Large intestine (tissue), 12 donors: ENCODE measurements around the gene KCNJ2. TPM values are rescaled to one million over a fixed set of nuclear protein-coding genes. Genes with fewer than 3 reads are reported as not detected.

ENCODE experiments used
- DNase-seq, 2 donors: peaks; one replicate each; pipeline versions ENCODE4 v3.0.0 to v3.0.0-alpha.2; 2013
- H3K27ac ChIP-seq: one replicate; pipeline ENCODE4 v1.5.1; 2013; ENCODE audit warnings: low read length
- H3K27me3 ChIP-seq: 2 replicates; pipeline ENCODE4 v1.6.1; 2013; ENCODE audit warnings: low read length; ENCODE audit not compliant: control insufficient read depth, insufficient read depth
- H3K36me3 ChIP-seq: 2 replicates; pipeline ENCODE4 v1.6.1; 2013; ENCODE audit warnings: low read length; ENCODE audit not compliant: control insufficient read depth, insufficient read depth
- H3K4me1 ChIP-seq: one replicate; pipeline ENCODE4 v1.6.1; 2013; ENCODE audit warnings: low read length; ENCODE audit not compliant: control insufficient read depth, insufficient read depth
- H3K4me3 ChIP-seq: one replicate; pipeline ENCODE4 v1.5.1; 2013; ENCODE audit warnings: low read length
- H3K9me3 ChIP-seq: one replicate; pipeline ENCODE4 v1.6.1; 2013; ENCODE audit warnings: mild to moderate bottlenecking, low read depth, low read length, moderate library complexity; ENCODE audit not compliant: control insufficient read depth
- WGBS: methylation state at CpG from one replicate; pipeline ENCODE4 v1.1.5; 2013; ENCODE audit warnings: low lambda C conversion rate; ENCODE audit not compliant: insufficient coverage; 5-methylcytosine and 5-hydroxymethylcytosine counted together
- long read RNA-seq, 11 donors: transcript quantifications; one replicate each; lab custom pipeline, GENCODE V29; 2026
- polyA plus RNA-seq: library from polyadenylated mRNA; unstranded; fragments of 120-200 nt; gene quantifications from one replicate; pipeline ENCODE4 v1.2.1, GENCODE V29; 2013

KCNJ2 gene
- polyA plus RNA-seq = 1.4 TPM
- long read RNA-seq, donor 1 = 0 reads
- long read RNA-seq, donor 2 = 0 reads
- long read RNA-seq, donor 3 = 0 reads
- long read RNA-seq, donor 4 = 0 reads
- long read RNA-seq, donor 5 = 0 reads
- long read RNA-seq, donor 6, full-length matches to known transcripts = 1 of 1 reads
- long read RNA-seq, donor 6, partial matches to known transcripts = 0 of 1 reads
- long read RNA-seq, donor 6, other reads (novel, unspliced or antisense) = 0 of 1 reads
- long read RNA-seq, donor 7, partial matches to known transcripts = 0 of 1 reads
- long read RNA-seq, donor 7, other reads (novel, unspliced or antisense) = 0 of 1 reads
- long read RNA-seq, donor 8 = 0 reads
- long read RNA-seq, donor 9 = 0 reads
- long read RNA-seq, donor 10 = 0 reads
- long read RNA-seq, donor 11 = 0 reads

DNA sequence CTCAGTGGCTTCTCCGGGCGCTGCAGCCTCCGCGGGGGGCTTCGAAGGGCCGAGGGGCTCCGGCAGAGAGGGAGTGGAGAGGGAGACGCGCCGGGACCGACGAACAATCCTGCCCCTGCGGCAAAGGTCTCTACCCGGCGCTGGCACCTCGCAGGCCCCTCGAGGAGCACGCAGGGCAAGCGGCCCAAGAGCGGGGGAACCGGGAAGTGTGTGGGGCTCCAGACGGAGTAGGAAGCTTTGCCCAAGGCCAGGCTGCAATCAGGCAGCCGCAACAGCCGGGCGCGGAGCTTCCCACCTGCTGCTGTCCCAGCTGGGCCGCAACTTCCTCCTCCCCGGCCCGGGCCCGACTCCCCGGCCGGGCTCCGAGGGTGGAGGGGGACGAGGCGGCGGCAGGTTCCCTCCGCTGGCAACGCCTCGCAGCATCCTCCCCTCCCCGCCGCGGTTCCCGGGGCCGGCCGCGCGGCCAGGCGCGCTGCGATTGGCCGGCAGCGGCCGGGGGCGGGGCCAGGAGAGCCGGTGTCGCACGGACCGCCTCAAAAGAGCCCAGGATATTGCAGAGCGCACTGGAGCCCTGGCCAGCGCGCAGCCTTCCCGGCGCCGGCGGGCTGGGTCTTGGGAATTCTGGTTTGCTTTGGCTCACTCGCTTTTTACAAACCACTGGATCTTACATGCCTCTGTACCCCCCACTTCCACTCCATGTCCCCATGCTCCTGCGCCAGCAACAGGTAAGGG lies at the start of gene KCNJ2:
Gene KCNJ2 (plus strand): TSS at position 556 of the 732 bp plus-strand sequence. CDS start 5,508 bp downstream, outside the sequence.
- WGBS = no CpG with 5 or more reads among the region's 67 CpGs
- H3K27me3 ChIP-seq = peaks cover 51% of the 10 kb centered on the region
- no peaks in the 10 kb centered on the region for H3K9me3 ChIP-seq
- H3K36me3 ChIP-seq = no peaks in the 10 kb centered on the region
- H3K4me3 ChIP-seq = peak within 1 kb of the TSS; percentile 57
- H3K27ac ChIP-seq = peak within 1 kb of the TSS; percentile 54
- DNase-seq = peak; percentile 57 to 84
- H3K4me1 ChIP-seq = peaks cover 5% of the 10 kb centered on the region

DNA sequence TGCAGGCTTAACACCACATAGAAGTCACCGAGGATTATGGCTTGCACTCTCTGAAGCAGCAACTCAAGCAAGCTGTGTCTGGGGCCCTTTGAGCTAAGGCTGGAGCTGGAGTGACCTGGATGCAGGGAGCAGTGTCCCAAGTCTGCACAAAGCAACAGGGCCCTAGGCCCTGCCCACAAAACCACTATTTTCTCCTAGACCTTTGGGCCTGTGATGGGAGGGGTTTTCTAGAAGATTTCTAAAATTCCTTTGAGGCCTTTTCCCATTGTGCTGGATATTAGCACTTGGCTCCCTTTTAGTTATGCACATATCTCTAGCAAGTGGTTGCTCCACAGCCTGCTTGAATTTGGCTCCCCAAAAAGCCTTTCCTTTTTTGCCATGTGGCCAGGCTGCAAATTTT lies 49.8 kb upstream of the KCNJ2 start:
- no peaks in the 10 kb centered on the region for H3K9me3 ChIP-seq
- H3K4me1 ChIP-seq = no peaks in the 10 kb centered on the region
- no peaks in the 10 kb centered on the region for H3K27me3 ChIP-seq
- H3K36me3 ChIP-seq = no peaks in the 10 kb centered on the region
- H3K4me3 ChIP-seq = no peak overlapping the region
- DNase-seq = no peak
- H3K27ac ChIP-seq = no peak overlapping the region
- no CpG with 5 or more reads among the region's 1 CpG for WGBS

DNA sequence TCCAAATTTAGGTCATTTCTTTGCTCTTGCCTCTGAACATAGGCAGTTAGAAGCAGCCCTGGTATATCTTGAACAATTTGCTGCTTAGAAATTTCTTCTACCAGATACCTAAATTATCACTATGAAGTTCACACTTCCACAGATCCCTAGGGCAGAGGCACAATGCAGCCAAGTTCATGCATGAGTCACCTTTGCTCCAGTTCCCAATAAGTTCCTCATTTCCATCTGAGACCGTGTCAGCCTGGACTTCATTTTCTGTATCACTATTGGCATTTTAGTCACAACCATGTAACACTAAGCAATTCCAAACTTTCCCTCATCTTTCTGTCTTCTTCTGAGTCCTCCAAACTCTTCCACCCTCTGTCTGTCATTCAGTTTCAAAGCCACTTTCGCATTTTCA lies 49.3 kb upstream of the KCNJ2 start:
- H3K4me1 ChIP-seq = no peaks in the 10 kb centered on the region

DNA sequence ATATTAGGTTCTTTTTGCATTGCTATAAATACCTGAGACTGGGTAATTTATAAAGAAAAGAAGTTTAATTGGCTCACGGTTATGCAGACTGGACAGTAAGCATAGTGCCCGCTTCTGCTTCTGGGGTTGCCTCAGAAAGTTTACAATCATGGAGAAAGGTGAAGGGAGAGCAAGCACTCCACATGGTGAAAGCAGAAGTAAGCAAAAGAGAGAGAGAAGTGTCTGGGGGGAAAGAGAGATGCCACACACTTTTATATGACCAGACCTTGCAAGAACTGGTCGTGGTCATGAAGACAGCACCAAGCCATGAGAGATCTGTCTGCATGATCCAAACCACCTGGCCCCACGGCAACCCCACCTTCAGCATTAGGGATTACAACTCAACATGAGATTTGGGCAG lies 48.9 kb upstream of the KCNJ2 start:
- Histone ChIP-seq H3K4me1 (no peaks in the 10 kb centered on the region), H3K27ac (no peak overlapping the region), H3K4me3 (no peak overlapping the region), H3K27me3 (no peaks in the 10 kb centered on the region), H3K9me3 (no peaks in the 10 kb centered on the region), H3K36me3 (no peaks in the 10 kb centered on the region)
- no CpG with 5 or more reads among the region's 4 CpGs for WGBS
- no peak for DNase-seq

More for the DNA sequence above, 49.3 kb upstream of the KCNJ2 start:
- Histone ChIP-seq H3K9me3 (no peaks in the 10 kb centered on the region), H3K27me3 (no peaks in the 10 kb centered on the region), H3K27ac (no peak overlapping the region), H3K4me3 (no peak overlapping the region), H3K36me3 (no peaks in the 10 kb centered on the region)
- no peak for DNase-seq
- 86% methylated on average over 2 of the region's 2 CpGs for WGBS

DNA sequence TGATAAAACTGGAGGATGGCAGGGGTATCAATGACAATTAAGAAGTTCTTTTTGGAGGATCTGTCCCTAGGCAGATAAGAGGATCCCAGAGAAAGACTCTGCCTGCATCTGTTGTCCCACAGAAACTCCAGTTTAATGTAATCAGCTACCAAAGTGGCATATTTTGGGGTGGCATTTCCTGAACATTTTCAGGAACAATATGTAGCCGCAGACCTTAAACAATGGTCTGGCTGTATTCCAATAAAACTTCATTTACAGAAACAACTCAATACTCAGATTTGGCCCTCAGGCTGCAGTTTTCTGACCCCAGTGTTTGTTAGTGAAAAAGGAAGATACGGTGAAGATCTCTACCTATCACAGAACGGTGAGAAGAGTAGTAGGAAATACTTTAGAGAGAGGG lies 48.2 kb upstream of the KCNJ2 start:
- Histone ChIP-seq H3K27ac (no peak overlapping the region), H3K36me3 (no peaks in the 10 kb centered on the region), H3K4me1 (no peaks in the 10 kb centered on the region), H3K9me3 (no peaks in the 10 kb centered on the region), H3K27me3 (no peaks in the 10 kb centered on the region), H3K4me3 (no peak overlapping the region)
- DNase-seq = no peak
- 100% methylated on average over 1 of the region's 3 CpGs for WGBS

DNA sequence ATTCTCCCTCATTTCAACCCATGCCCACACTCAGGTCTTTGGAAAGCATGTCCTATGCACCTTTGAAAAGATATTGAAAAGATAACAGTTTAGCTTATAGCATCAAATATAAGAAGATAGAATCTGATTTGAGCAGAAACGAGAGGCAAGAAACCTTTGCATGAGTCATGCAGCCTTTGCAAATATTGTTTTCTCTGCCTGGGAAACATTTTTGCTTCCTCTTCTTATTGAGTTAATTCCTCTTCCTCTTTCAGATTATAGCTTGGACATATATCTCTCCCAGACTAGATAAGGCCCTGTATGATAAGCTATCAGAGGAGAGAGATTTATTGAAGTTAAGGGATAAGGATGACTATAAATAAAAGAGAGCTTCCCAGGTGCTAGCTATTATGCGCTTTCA lies 46.1 kb upstream of the KCNJ2 start:
- H3K36me3 ChIP-seq = no peaks in the 10 kb centered on the region
- H3K4me3 ChIP-seq = no peak overlapping the region
- no peaks in the 10 kb centered on the region for H3K4me1 ChIP-seq
- no peaks in the 10 kb centered on the region for H3K27me3 ChIP-seq
- no CpG with 5 or more reads among the region's 2 CpGs for WGBS
- no peak for DNase-seq
- H3K9me3 ChIP-seq = no peaks in the 10 kb centered on the region
- H3K27ac ChIP-seq = no peak overlapping the region

DNA sequence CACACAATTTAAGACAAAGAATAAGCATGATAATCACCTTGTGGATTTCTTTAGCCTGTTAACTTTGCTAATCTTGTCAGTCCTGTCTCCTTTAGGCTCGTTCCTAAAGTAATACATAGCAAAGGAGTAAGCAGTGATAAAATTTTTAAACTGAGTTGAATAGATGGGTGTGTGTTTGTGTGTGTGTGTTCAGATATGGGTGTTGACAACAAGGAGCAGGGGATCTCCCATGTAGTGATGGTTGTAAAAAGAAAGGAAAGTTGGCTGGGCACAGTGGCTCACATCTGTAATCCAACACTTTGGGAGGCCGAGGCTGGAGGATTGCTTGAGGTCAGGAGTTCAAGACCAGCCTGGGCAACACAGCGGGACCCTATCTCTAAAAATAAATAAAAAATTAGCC lies 44.6 kb upstream of the KCNJ2 start:
- H3K27me3 ChIP-seq = no peaks in the 10 kb centered on the region
- no peaks in the 10 kb centered on the region for H3K36me3 ChIP-seq
- WGBS = no CpG with 5 or more reads among the region's 3 CpGs
- no peak for DNase-seq
- no peak overlapping the region for H3K4me3 ChIP-seq
- H3K4me1 ChIP-seq = no peaks in the 10 kb centered on the region
- no peak overlapping the region for H3K27ac ChIP-seq
- no peaks in the 10 kb centered on the region for H3K9me3 ChIP-seq

DNA sequence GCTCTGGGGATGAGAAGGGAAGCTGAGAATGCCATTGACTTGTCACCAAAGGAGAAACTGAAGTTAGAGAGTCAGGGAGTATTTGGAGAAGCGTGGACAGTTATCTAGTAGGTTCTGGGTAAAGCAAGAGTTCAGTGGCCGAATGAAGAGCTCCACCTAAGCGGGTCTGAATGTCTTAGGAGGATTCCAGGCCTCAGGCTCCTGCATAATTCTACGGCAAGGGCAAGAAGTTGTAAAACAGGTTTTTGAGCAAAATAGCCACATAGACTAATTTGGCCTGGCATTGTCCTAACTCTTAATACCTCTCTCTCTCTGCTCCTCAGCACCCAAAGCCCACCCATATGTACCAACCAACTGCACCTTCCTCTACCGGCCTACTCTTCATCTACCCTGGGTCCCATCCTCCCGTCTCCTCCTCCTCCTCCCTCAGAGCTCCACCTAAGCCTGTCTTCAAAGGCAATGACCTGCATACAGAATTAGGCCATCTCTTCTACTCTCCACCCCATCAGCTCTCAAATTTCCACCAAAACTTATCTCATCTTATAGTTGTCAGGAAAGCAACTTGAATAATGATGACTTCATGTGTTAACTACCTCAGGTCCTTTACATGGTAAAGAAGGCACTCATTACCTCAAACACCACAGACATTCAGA lies 42.0 kb upstream of the KCNJ2 start:
- Histone ChIP-seq H3K4me3 (no peak overlapping the region), H3K9me3 (no peaks in the 10 kb centered on the region), H3K36me3 (no peaks in the 10 kb centered on the region), H3K4me1 (no peaks in the 10 kb centered on the region), H3K27ac (no peak overlapping the region), H3K27me3 (no peaks in the 10 kb centered on the region)
- no peak for DNase-seq
- WGBS = 100% methylated on average over 1 of the region's 6 CpGs

DNA sequence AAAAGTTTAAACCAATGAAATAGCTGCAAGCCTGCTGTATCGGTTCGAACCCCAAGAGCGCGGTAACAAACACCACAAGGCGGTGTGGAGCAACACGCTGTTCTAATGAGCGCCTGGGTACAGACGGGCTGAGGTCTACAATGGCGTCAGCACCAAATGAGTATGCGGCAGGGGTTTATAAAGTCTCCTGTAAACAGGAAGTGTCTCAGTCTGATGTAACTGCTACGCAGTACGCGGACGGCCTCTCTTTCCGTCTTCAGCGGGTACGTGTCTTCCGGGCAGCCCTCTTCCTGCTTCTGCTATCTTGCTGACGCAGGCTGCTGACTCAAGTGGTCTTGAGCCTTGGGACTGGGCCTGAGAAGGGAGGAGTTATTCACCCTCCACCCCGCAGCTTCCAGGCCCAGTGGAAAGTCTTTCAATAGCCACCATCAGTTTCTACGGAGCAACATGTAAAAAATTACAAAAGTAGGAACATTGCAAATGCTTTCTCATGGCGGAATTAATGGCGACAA lies 40.5 kb upstream of the KCNJ2 start:
- Histone ChIP-seq H3K9me3 (no peaks in the 10 kb centered on the region), H3K27ac (no peak overlapping the region), H3K4me1 (no peaks in the 10 kb centered on the region), H3K36me3 (no peaks in the 10 kb centered on the region), H3K4me3 (no peak overlapping the region), H3K27me3 (no peaks in the 10 kb centered on the region)
- no peak for DNase-seq
- 96% methylated on average over 5 of the region's 23 CpGs for WGBS

GRCh38 chr17:70130289-70130688 lies 39.0 kb upstream of the KCNJ2 start:
- no peaks in the 10 kb centered on the region for H3K4me1 ChIP-seq
- no peak for DNase-seq
- H3K36me3 ChIP-seq = no peaks in the 10 kb centered on the region
- no peaks in the 10 kb centered on the region for H3K27me3 ChIP-seq
- H3K4me3 ChIP-seq = no peak overlapping the region
- H3K27ac ChIP-seq = no peak overlapping the region
- 100% methylated on average over 1 of the region's 3 CpGs for WGBS
- no peaks in the 10 kb centered on the region for H3K9me3 ChIP-seq
